ENCODE measurements around the gene ADARB1. TPM values are rescaled to one million over a fixed set of nuclear protein-coding genes. Genes with fewer than 3 reads are reported as not detected.
"Not testable (repeated sequence)": the region's sequence is repeated elsewhere in the genome, so short reads cannot be mapped to it uniquely, and the experiment has no call there.

Gene ADARB1
- total and polyA plus RNA-seq, 3 experiments from 2014 or later: 11.8 to 29.5 (median 28.9) TPM

DNA sequence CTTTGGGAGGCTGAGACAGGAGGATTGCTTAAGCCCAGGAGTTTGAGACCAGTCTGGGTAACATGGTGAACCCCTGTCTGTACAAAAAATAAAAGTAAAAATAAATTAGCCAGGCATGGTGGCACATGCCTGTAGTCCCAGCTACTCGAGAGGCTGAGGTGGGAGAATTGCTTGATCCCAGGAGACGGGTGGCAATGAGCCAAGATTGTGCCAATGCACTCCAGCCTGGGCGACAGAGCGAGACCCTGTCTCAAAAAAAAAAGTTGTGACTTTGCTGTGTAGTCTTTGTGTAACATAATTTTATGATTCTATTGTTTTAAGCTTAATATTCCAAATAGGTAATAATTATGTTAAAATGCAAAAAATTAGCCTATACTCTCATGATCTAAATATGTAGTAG, 66.6 kb downstream of the ADARB1 start:
- peaks cover 8 to 19% (median 15%) of the 10 kb centered on the region in 3 donors for H3K4me1 Mint-ChIP-seq
- H3K9me3 ChIP-seq (ENCODE audit: low read length); H3K27ac ChIP-seq (ENCODE audit: low read depth, low read length); H3K4me3 Mint-ChIP-seq; DNase-seq; H3K4me1 ChIP-seq (ENCODE audit: insufficient read depth, low read length); H3K27ac Mint-ChIP-seq; H3K36me3 ChIP-seq (ENCODE audit: insufficient read depth, low read length); H3K27me3 Mint-ChIP-seq; H3K9me3 Mint-ChIP-seq; H3K4me3 ChIP-seq (ENCODE audit: low read length); H3K27me3 ChIP-seq (ENCODE audit: insufficient read depth, low read length, poor library complexity, severe bottlenecking): not testable (repeated sequence)
- POLR2A ChIA-PET: interaction anchor here (0.6 to 0.9 kb wide), 2 partner anchors 16 to 1474 kb away, joined by 3 to 5 read pairs; no protein-coding TSS in a partner anchor
- CTCF ChIA-PET: interaction anchor here (1.0 to 6.9 kb wide), 8 partner anchors 10 to 300 kb away, joined by 3 to 74 read pairs (median 8); partner anchors contain the start of gene POFUT2
- H3K36me3 Mint-ChIP-seq: peaks cover 0 to 34% (median 8%) of the 10 kb centered on the region in 3 donors

DNA sequence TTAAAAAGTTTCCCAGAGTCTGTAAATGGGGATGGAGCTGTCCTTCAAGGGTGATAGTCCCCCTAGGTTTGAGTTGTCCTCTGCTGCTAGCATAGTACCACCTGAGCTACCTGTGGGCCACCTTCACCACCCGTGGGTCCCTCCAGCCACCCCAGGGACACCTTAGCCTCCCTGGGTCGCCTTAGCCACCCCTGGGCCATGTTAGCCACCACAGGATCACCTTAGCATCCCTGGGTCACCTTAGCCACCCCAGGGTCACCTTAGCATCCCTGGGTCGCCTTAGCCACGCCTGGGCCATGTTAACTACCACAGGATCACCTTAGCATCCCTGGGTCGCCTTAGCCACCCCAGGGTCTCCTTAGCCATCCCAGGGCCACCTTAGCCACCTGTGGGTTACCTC, 67.1 kb downstream of the ADARB1 start:
- Histone ChIP-seq H3K27ac (ENCODE audit: low read depth, low read length) (no peak overlapping the region), H3K9me3 (ENCODE audit: low read length) (no peaks in the 10 kb centered on the region), H3K4me3 (ENCODE audit: low read length) (no peak overlapping the region), H3K27me3 (ENCODE audit: insufficient read depth, low read length, poor library complexity, severe bottlenecking) (no peaks in the 10 kb centered on the region), H3K4me1 (ENCODE audit: insufficient read depth, low read length) (peaks cover 4% of the 10 kb centered on the region), H3K36me3 (ENCODE audit: insufficient read depth, low read length) (no peaks in the 10 kb centered on the region)
- Mint-ChIP-seq H3K36me3 (peaks cover 0 to 34% (median 11%) of the 10 kb centered on the region in 3 donors), H3K4me3 (no peak overlapping the region), H3K4me1 (peaks cover 8 to 19% (median 15%) of the 10 kb centered on the region in 3 donors), H3K9me3 (no peaks in the 10 kb centered on the region), H3K27me3 (peaks cover 0 to 1% of the 10 kb centered on the region in 2 donors), H3K27ac (no peak overlapping the region)
- CTCF ChIA-PET: interaction anchor here (1.4 to 6.9 kb wide), 7 partner anchors 9 to 299 kb away, joined by 4 to 74 read pairs (median 10); partner anchors contain the start of gene POFUT2
- POLR2A ChIA-PET: interaction anchor here (0.6 to 0.9 kb wide), 3 partner anchors 16 to 1474 kb away, joined by 3 to 7 read pairs (median 5); partner anchors contain the start of gene PTTG1IP
- no peak for DNase-seq

DNA sequence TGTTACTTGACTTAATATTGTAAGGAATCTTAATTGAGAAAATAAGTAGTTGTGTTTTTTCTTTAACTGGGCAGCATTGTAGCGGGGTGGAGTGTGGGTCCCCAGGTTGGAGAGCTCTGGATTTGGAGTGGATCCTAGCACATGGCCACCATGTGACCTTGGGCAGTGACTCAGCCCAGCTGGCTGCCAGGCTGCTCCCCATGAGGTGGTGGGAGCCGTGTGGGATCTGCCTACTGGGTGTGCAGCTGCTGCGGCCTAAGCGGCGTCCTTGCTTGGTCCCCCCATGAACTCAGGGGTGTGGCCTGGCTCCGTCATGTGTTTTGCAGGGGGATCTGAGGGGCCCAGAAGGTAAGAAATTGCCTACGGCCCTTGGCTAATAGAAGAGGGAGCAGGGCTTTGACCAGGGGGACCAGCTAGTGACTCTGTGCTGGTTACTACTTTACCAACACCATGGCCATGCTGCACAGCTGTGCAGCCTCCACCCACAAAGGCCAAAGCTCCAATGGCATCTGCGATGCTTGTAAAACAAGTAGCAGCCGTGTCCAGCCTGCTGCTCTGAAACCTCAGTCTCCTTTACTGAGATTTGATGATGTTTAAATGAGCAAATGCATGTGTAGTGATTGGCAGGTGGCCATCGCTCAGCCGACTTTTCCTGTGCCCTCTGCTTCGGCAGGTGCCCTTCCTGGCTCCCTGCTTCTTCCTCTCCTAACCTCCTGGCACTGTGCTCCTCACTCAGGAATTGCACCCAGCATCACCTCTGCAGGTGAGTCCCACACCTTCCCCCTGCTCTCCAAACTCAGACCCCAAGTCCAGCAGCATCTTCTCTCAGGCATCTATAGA, 68.3 kb downstream of the ADARB1 start:
- H3K9me3 Mint-ChIP-seq: no peaks in the 10 kb centered on the region
- peak overlapping the region in 4 of 8 donors; percentile 14 to 66 (median 50) for H3K27ac Mint-ChIP-seq
- Histone ChIP-seq H3K36me3 (ENCODE audit: insufficient read depth, low read length) (no peaks in the 10 kb centered on the region), H3K27me3 (ENCODE audit: insufficient read depth, low read length, poor library complexity, severe bottlenecking) (no peaks in the 10 kb centered on the region), H3K4me1 (ENCODE audit: insufficient read depth, low read length) (no peaks in the 10 kb centered on the region), H3K9me3 (ENCODE audit: low read length) (no peaks in the 10 kb centered on the region), H3K4me3 (ENCODE audit: low read length) (no peak overlapping the region), H3K27ac (ENCODE audit: low read depth, low read length) (no peak overlapping the region)
- ChIA-PET CTCF (interaction anchor here (1.2 to 6.9 kb wide), 4 partner anchors 10 to 193 kb away, joined by 3 to 74 read pairs (median 7); no protein-coding TSS in a partner anchor), POLR2A (no interaction called here)
- H3K36me3 Mint-ChIP-seq: peaks cover 0 to 44% (median 11%) of the 10 kb centered on the region in 3 donors
- DNase-seq: no peak
- peaks cover 0 to 1% of the 10 kb centered on the region in 2 donors for H3K27me3 Mint-ChIP-seq
- no peak overlapping the region for H3K4me3 Mint-ChIP-seq
- H3K4me1 Mint-ChIP-seq: peaks cover 10 to 11% (median 11%) of the 10 kb centered on the region in 3 donors

GRCh38 chr21:45143855-45144254, 69.5 kb downstream of the ADARB1 start:
- Histone ChIP-seq H3K4me3 (ENCODE audit: low read length) (no peak overlapping the region), H3K27ac (ENCODE audit: low read depth, low read length) (no peak overlapping the region), H3K9me3 (ENCODE audit: low read length) (no peaks in the 10 kb centered on the region), H3K36me3 (ENCODE audit: insufficient read depth, low read length) (no peaks in the 10 kb centered on the region), H3K27me3 (ENCODE audit: insufficient read depth, low read length, poor library complexity, severe bottlenecking) (no peaks in the 10 kb centered on the region), H3K4me1 (ENCODE audit: insufficient read depth, low read length) (no peaks in the 10 kb centered on the region)
- Mint-ChIP-seq H3K4me3 (no peak overlapping the region), H3K27ac (no peak overlapping the region), H3K27me3 (peaks cover 0 to 1% of the 10 kb centered on the region in 2 donors), H3K4me1 (peaks cover 6 to 10% (median 7%) of the 10 kb centered on the region in 3 donors), H3K9me3 (no peaks in the 10 kb centered on the region), H3K36me3 (peaks cover 0 to 53% (median 11%) of the 10 kb centered on the region in 3 donors)
- ChIA-PET CTCF (interaction anchor here (1.4 kb wide), 1 partner anchor 9 kb away, joined by 3 read pairs; no protein-coding TSS in a partner anchor), POLR2A (no interaction called here)
- DNase-seq: no peak

GRCh38 chr21:45145146-45145545, 70.8 kb downstream of the ADARB1 start:
- no peak overlapping the region for H3K4me3 Mint-ChIP-seq
- POLR2A ChIA-PET: no interaction called here

GRCh38 chr21:45145846-45146245, 71.5 kb downstream of the ADARB1 start:
- H3K27me3 ChIP-seq (ENCODE audit: insufficient read depth, low read length, poor library complexity, severe bottlenecking); H3K9me3 Mint-ChIP-seq; H3K9me3 ChIP-seq (ENCODE audit: low read length); H3K36me3 ChIP-seq (ENCODE audit: insufficient read depth, low read length); H3K27me3 Mint-ChIP-seq; H3K4me1 Mint-ChIP-seq; DNase-seq; CTCF ChIA-PET; H3K27ac ChIP-seq (ENCODE audit: low read depth, low read length); H3K4me3 ChIP-seq (ENCODE audit: low read length); POLR2A ChIA-PET; H3K4me1 ChIP-seq (ENCODE audit: insufficient read depth, low read length); H3K4me3 Mint-ChIP-seq: not testable (repeated sequence)
- Mint-ChIP-seq H3K36me3 (peaks cover 0 to 57% (median 11%) of the 10 kb centered on the region in 3 donors), H3K27ac (peak overlapping the region in 1 of 8 donors; percentile 19)

More at GRCh38 chr21:45145146-45145545, 70.8 kb downstream of the ADARB1 start:
- H3K4me1 ChIP-seq (ENCODE audit: insufficient read depth, low read length): no peaks in the 10 kb centered on the region
- no peaks in the 10 kb centered on the region for H3K9me3 Mint-ChIP-seq
- peak overlapping the region in 1 of 8 donors; percentile 47 for H3K27ac Mint-ChIP-seq
- no peak overlapping the region for H3K27ac ChIP-seq (ENCODE audit: low read depth, low read length)
- H3K27me3 Mint-ChIP-seq: peaks cover 0 to 1% of the 10 kb centered on the region in 2 donors
- DNase-seq: no peak
- CTCF ChIA-PET: interaction anchor here (1.4 kb wide), 1 partner anchor 8 kb away, joined by 3 read pairs; no protein-coding TSS in a partner anchor
- no peak overlapping the region for H3K4me3 ChIP-seq (ENCODE audit: low read length)
- no peaks in the 10 kb centered on the region for H3K36me3 ChIP-seq (ENCODE audit: insufficient read depth, low read length)
- H3K36me3 Mint-ChIP-seq: peaks cover 0 to 59% (median 11%) of the 10 kb centered on the region in 3 donors
- H3K9me3 ChIP-seq (ENCODE audit: low read length): no peaks in the 10 kb centered on the region
- no peaks in the 10 kb centered on the region for H3K27me3 ChIP-seq (ENCODE audit: insufficient read depth, low read length, poor library complexity, severe bottlenecking)
- H3K4me1 Mint-ChIP-seq: peaks cover 5 to 7% (median 7%) of the 10 kb centered on the region in 3 donors

- Histone ChIP-seq H3K27ac (ENCODE audit: low read depth, low read length) (no peak overlapping the region), H3K36me3 (ENCODE audit: insufficient read depth, low read length) (no peaks in the 10 kb centered on the region), H3K9me3 (ENCODE audit: low read length) (no peaks in the 10 kb centered on the region), H3K27me3 (ENCODE audit: insufficient read depth, low read length, poor library complexity, severe bottlenecking) (no peaks in the 10 kb centered on the region), H3K4me1 (ENCODE audit: insufficient read depth, low read length) (no peaks in the 10 kb centered on the region), H3K4me3 (ENCODE audit: low read length) (no peak overlapping the region)
- no peaks in the 10 kb centered on the region for H3K9me3 Mint-ChIP-seq
- H3K4me1 Mint-ChIP-seq: peaks cover 0 to 5% (median 3%) of the 10 kb centered on the region in 3 donors
- ChIA-PET CTCF (interaction anchor here (4.4 kb wide), 1 partner anchor 9 kb away, joined by 23 read pairs; no protein-coding TSS in a partner anchor), POLR2A (no interaction called here)
- peak overlapping the region in 1 of 8 donors; percentile 19 for H3K27ac Mint-ChIP-seq
- no peak overlapping the region for H3K4me3 Mint-ChIP-seq
- H3K27me3 Mint-ChIP-seq: peaks cover 0 to 1% of the 10 kb centered on the region in 2 donors
- H3K36me3 Mint-ChIP-seq: peaks cover 0 to 57% (median 11%) of the 10 kb centered on the region in 3 donors
- no peak for DNase-seq
Measured at GRCh38 chr21:45146306-45146705, 71.9 kb downstream of the ADARB1 start.

DNA sequence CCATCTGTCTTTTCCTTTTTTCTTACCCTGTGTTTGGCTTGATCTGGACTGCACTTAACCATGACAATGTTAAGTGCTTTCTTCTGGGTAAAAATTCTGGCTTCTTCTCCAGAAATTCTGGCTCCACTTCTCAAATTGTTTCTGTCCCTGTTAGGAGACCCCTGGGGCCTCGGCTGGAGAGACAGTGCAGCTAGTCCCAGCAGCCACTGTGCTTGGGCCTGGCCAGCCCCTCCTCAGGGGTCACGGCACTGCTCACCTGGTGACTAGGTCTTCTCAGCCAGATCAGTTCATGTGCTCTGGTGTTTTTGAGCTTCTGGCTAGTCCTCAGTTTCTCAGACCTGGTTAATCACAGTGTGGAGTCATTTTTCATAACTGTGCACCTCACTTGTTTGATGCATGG, 72.4 kb downstream of the ADARB1 start:
- POLR2A ChIA-PET: no interaction called here
- H3K27me3 ChIP-seq (ENCODE audit: insufficient read depth, low read length, poor library complexity, severe bottlenecking): no peaks in the 10 kb centered on the region
- no peak overlapping the region for H3K27ac ChIP-seq (ENCODE audit: low read depth, low read length)
- Mint-ChIP-seq H3K27ac (peak overlapping the region in 1 of 8 donors; percentile 68), H3K27me3 (peaks cover 0 to 1% of the 10 kb centered on the region in 2 donors), H3K9me3 (no peaks in the 10 kb centered on the region), H3K4me3 (no peak overlapping the region), H3K36me3 (peaks cover 0 to 57% (median 11%) of the 10 kb centered on the region in 3 donors), H3K4me1 (peaks cover 3 to 7% (median 6%) of the 10 kb centered on the region in 3 donors)
- CTCF ChIA-PET: interaction anchor here (4.4 kb wide), 1 partner anchor 9 kb away, joined by 23 read pairs; no protein-coding TSS in a partner anchor
- no peak overlapping the region for H3K4me3 ChIP-seq (ENCODE audit: low read length)
- peaks cover 4% of the 10 kb centered on the region for H3K4me1 ChIP-seq (ENCODE audit: insufficient read depth, low read length)
- H3K36me3 ChIP-seq (ENCODE audit: insufficient read depth, low read length): no peaks in the 10 kb centered on the region
- no peak for DNase-seq
- H3K9me3 ChIP-seq (ENCODE audit: low read length): no peaks in the 10 kb centered on the region

Measured in CD8-positive, alpha-beta memory T cell (primary cell).